ENCODE measurements around the gene ITPRIPL2. TPM values are rescaled to one million over a fixed set of nuclear protein-coding genes. Genes with fewer than 3 reads are reported as not detected.

ITPRIPL2 gene
- polyA plus RNA-seq, 1 donor (not counting 4 experiments of a cell fraction or from before 2014, with no cell fraction given), result 5.9 TPM

DNA sequence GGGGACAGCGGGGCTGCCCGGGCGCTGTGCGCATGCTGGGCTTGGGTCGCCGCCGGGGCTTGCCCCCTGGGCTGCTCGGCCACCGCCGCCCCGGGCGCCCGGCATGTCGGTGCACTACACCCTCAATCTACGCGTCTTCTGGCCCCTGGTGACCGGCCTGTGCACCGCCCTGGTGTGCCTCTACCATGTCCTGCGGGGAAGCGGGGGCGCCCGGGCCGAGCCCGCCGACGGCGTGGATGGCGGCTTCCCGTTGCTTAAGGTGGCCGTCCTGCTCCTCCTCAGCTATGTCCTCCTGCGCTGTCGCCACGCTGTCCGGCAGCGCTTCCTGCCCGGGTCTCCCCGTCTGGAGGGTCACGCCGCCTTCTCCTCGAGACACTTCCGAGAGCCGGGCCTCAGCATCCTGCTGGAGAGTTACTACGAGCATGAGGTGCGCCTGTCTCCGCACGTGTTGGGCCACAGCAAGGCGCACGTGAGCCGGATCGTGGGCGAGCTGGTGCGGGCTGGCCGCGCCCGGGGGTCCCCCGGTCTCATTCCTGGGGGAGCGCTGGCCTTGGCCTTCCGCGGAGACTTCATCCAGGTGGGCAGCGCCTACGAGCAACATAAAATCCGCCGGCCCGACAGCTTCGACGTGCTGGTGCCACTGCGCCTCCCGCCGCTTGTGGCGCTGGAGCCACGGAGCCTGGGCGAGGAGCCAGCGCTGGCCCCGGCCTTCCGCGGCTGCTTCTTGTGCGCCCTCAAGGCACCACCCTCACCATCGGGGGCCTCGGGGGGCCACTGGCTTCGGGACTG is 789 bp downstream of the ITPRIPL2 start:
- H3K36me3 ChIP-seq (ENCODE audit: control insufficient read depth in 2 of 2, extremely low read depth in 1 of 2, insufficient read depth in 2 of 2, low read length in 2 of 2), result no peaks in the 10 kb centered on the region
- H3K4me3 ChIP-seq (ENCODE audit: control insufficient read depth in 2 of 3, extremely low read depth in 1 of 3, insufficient read depth in 2 of 3, low read depth in 1 of 3, low read length in 3 of 3), result peak overlapping the region; percentile 34 to 65 (median 48)
- no peaks in the 10 kb centered on the region for H3K9me3 ChIP-seq (ENCODE audit: control insufficient read depth, low read depth, low read length)
- no peaks in the 10 kb centered on the region for H3K27me3 ChIP-seq (ENCODE audit: control insufficient read depth, extremely low read depth, insufficient read depth, low read length)
- peak overlapping the region; percentile 43 for H3K27ac ChIP-seq (ENCODE audit: control insufficient read depth, insufficient read depth, low read length)
- no peaks in the 10 kb centered on the region for H4K20me1 ChIP-seq (ENCODE audit: control insufficient read depth, extremely low read depth, insufficient read depth, low read length)
- peak overlapping the region; percentile 57 for H2AFZ ChIP-seq (ENCODE audit: control insufficient read depth, low read length)
- dilution Hi-C loops (cut with MboI; ENCODE audit: extremely low pct_ligation_motif_present, low sequenced_read_pairs), result no loop called here
- peak overlapping the region; percentile 71 for H3K9ac ChIP-seq (ENCODE audit: control insufficient read depth, extremely low read depth, insufficient read depth, low read length)
- no peak for FAIRE-seq
- no peak for DNase-seq (ENCODE audit: low read depth, low spot score)
- no peaks in the 10 kb centered on the region for H3K9me1 ChIP-seq (ENCODE audit: control insufficient read depth, extremely low read depth, insufficient read depth, low read length)
- peaks cover 5% of the 10 kb centered on the region for H3K79me2 ChIP-seq (ENCODE audit: control insufficient read depth, insufficient read depth, low read length)
- H3K4me1 ChIP-seq (ENCODE audit: control insufficient read depth, extremely low read depth, insufficient read depth, low read length), result peaks cover 45% of the 10 kb centered on the region
- TF ChIP-seq, protein P1, sequence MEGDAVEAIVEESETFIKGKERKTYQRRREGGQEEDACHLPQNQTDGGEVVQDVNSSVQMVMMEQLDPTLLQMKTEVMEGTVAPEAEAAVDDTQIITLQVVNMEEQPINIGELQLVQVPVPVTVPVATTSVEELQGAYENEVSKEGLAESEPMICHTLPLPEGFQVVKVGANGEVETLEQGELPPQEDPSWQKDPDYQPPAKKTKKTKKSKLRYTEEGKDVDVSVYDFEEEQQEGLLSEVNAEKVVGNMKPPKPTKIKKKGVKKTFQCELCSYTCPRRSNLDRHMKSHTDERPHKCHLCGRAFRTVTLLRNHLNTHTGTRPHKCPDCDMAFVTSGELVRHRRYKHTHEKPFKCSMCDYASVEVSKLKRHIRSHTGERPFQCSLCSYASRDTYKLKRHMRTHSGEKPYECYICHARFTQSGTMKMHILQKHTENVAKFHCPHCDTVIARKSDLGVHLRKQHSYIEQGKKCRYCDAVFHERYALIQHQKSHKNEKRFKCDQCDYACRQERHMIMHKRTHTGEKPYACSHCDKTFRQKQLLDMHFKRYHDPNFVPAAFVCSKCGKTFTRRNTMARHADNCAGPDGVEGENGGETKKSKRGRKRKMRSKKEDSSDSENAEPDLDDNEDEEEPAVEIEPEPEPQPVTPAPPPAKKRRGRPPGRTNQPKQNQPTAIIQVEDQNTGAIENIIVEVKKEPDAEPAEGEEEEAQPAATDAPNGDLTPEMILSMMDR (optimal IDR thresholded peaks at IDR 0.05 in 1 of 3, IDR thresholded peaks at IDR 0.05 in 1 of 3, conservative IDR thresholded peaks at IDR 0.05 in 1 of 3; ENCODE audit: extremely low read depth in 1 of 3, insufficient read depth in 2 of 3, low read length in 3 of 3), result peak in 2 of 3 experiments; percentile 8 to 34
- TF ChIP-seq EZH2 (IDR thresholded peaks at IDR 0.05; ENCODE audit: low read length), result no peak
- H3K4me2 ChIP-seq (ENCODE audit: control insufficient read depth, extremely low read depth, insufficient read depth, low read depth, low read length), result peak overlapping the region; percentile 78

DNA sequence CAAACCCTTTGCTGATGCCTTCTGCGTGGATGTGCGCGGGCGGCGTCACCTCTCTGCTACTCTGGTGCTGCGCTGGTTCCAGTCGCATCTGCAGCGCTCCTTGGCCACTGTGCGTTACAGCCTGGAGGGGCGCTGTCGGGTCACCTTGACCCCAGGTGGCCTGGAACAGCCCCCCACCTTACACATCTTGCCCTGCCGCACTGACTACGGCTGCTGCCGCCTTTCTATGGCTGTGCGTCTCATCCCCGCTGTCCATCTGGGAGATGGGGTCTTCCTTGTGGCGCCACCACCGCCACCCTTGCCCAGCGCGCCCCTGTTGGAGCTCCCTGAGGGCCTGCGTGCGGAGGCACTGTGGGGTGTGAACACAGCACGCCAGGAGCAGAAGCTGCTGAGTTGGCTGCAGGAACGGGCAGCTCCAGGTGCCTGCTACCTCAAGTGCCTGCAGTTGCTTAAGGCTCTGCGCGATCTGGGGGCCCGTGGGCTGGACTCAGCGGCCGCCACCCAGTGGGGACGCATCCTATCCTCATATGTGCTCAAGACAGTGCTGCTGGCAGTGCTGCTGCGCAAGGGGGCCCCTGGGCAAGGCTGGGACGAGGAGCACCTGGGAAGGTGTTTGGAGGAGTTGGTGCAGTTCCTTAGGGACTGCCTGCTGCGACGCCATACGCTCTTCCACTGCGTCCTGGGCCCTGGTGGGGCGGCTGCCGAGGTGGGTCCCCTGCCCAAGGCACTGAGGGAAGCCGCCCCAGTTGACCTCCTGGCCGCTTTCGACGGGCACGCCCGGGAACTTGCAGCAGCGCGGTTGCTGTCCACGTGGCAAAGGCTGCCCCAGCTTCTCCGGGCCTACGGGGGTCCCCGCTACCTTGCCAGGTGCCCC is 1.6 kb downstream of the ITPRIPL2 start:
- H3K9me1 ChIP-seq (ENCODE audit: control insufficient read depth, extremely low read depth, insufficient read depth, low read length), result no peaks in the 10 kb centered on the region
- dilution Hi-C loops (cut with MboI; ENCODE audit: extremely low pct_ligation_motif_present, low sequenced_read_pairs), result no loop called here
- H3K9me3 ChIP-seq (ENCODE audit: control insufficient read depth, low read depth, low read length), result no peaks in the 10 kb centered on the region
- H3K27me3 ChIP-seq (ENCODE audit: control insufficient read depth, extremely low read depth, insufficient read depth, low read length), result no peaks in the 10 kb centered on the region
- no peaks in the 10 kb centered on the region for H4K20me1 ChIP-seq (ENCODE audit: control insufficient read depth, extremely low read depth, insufficient read depth, low read length)
- DNase-seq (ENCODE audit: low read depth, low spot score) (no peak), FAIRE-seq (no peak)
- no peak overlapping the region for H2AFZ ChIP-seq (ENCODE audit: control insufficient read depth, low read length)
- peaks cover 5% of the 10 kb centered on the region for H3K79me2 ChIP-seq (ENCODE audit: control insufficient read depth, insufficient read depth, low read length)
- TF ChIP-seq EZH2 (IDR thresholded peaks at IDR 0.05; ENCODE audit: low read length), result no peak
- TF ChIP-seq, protein P1 (optimal IDR thresholded peaks at IDR 0.05 in 1 of 3, IDR thresholded peaks at IDR 0.05 in 1 of 3, conservative IDR thresholded peaks at IDR 0.05 in 1 of 3; ENCODE audit: extremely low read depth in 1 of 3, insufficient read depth in 2 of 3, low read length in 3 of 3), result peak in 2 of 3 experiments; percentile 7 to 68
- H3K9ac ChIP-seq (ENCODE audit: control insufficient read depth, extremely low read depth, insufficient read depth, low read length), result peak overlapping the region; percentile 71
- H3K27ac ChIP-seq (ENCODE audit: control insufficient read depth, insufficient read depth, low read length), result no peak overlapping the region
- H3K4me1 ChIP-seq (ENCODE audit: control insufficient read depth, extremely low read depth, insufficient read depth, low read length), result peaks cover 51% of the 10 kb centered on the region
- H3K4me2 ChIP-seq (ENCODE audit: control insufficient read depth, extremely low read depth, insufficient read depth, low read depth, low read length), result peak overlapping the region; percentile 78
- no peaks in the 10 kb centered on the region for H3K36me3 ChIP-seq (ENCODE audit: control insufficient read depth in 2 of 2, extremely low read depth in 1 of 2, insufficient read depth in 2 of 2, low read length in 2 of 2)
- H3K4me3 ChIP-seq (ENCODE audit: control insufficient read depth in 2 of 3, extremely low read depth in 1 of 3, insufficient read depth in 2 of 3, low read depth in 1 of 3, low read length in 3 of 3), result peak overlapping the region; percentile 33 to 65 (median 34)
